ENCODE measurements around the gene CIAO1.

Gene CIAO1

DNA sequence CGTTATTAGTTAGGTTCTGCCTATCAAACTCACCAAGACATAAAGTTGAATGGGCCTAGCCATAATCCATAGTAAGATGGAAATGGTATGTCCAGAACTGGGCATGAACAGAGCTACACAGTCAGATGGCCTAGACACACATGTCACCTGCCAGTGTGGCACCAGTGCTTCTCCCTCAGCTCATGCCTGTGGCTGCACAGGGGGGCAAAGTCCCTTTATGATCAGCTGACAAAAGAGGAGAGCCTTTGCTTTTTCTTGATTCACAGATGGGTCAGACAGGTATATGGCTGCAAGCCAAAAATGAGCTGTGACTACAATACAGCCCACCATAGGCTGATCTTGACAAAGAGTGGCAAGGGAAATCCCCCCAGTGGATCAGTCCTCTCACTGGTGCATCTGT lies 29.1 kb upstream of the CIAO1 start:
- TF ChIP-seq, protein P1, sequence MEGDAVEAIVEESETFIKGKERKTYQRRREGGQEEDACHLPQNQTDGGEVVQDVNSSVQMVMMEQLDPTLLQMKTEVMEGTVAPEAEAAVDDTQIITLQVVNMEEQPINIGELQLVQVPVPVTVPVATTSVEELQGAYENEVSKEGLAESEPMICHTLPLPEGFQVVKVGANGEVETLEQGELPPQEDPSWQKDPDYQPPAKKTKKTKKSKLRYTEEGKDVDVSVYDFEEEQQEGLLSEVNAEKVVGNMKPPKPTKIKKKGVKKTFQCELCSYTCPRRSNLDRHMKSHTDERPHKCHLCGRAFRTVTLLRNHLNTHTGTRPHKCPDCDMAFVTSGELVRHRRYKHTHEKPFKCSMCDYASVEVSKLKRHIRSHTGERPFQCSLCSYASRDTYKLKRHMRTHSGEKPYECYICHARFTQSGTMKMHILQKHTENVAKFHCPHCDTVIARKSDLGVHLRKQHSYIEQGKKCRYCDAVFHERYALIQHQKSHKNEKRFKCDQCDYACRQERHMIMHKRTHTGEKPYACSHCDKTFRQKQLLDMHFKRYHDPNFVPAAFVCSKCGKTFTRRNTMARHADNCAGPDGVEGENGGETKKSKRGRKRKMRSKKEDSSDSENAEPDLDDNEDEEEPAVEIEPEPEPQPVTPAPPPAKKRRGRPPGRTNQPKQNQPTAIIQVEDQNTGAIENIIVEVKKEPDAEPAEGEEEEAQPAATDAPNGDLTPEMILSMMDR (IDR thresholded peaks at IDR 0.05): no peak
- TF ChIP-seq ZFX (IDR thresholded peaks at IDR 0.05; ENCODE audit: borderline replicate concordance): no peak
- no peak overlapping the region for H3K27ac ChIP-seq

DNA sequence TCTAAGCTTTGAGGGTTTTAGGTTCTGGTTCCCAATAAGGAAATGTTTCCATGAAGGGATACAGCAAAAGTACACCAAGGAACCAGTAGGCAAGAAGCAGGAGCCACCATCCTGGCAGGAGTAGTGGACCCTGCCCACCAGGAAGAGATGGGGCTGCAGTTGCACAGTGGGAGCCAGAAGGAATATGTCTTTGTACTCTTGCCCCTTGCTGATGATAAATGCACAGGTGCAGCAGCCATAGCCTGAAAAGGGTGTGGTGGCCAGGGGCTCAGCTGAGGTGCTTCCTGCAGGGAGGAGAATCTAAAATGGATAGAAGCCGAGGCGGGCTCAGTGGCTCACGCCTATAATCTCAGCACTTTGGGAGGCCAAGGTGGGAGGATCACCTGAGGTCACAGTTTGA lies 27.8 kb upstream of the CIAO1 start:
- no peak for TF ChIP-seq ZFX (IDR thresholded peaks at IDR 0.05; ENCODE audit: borderline replicate concordance)
- TF ChIP-seq, protein P1 (IDR thresholded peaks at IDR 0.05): no peak
- H3K27ac ChIP-seq: no peak overlapping the region

DNA sequence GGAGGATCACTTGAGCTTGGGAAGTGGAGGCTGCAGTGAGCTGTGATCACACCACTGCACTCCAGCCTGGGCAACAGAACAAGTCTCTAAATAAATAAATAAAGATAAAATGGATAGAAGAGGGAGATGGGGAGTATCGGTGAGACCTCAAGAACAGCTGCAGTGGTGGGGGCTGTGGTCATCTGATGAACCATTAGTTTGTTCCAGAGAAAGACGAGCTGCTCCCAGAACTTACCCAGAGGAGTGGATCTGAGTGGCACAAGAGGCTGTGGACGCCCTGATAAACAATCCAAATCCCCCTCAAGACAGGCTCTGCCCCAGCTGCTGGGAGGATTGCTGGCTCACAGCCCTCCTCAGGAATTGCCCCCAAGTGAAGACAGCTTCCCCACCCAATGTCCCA lies 26.9 kb upstream of the CIAO1 start:
- TF ChIP-seq, protein P1 (IDR thresholded peaks at IDR 0.05): no peak
- TF ChIP-seq ZFX (IDR thresholded peaks at IDR 0.05; ENCODE audit: borderline replicate concordance): no peak
- H3K27ac ChIP-seq: no peak overlapping the region

DNA sequence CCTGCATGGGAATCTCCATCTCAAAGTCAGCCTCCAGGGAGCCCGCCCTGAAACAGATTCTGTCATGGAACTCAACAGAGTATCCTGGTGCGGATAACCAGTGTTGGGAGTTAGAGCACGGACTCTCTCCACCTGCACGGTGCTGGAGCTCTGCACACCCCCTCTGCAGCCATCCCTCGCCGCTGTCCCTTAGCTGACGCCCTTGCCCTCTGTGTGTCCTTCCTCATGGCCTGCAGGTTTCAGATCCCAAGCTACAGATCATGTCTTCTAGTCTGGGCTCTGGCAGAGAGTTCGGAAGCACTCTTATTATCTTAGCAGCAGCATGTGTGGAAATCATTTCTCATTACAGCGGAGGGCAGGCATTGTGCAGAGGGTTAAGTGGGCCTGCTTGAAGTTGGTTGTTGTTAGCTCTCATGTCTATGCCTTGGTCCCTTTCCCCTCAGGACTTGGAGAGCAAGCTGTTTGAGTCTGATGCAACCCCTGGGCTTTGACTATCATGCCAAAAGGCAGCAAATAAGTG lies 26.2 kb upstream of the CIAO1 start:
- H3K27ac ChIP-seq: no peak overlapping the region
- TF ChIP-seq ZFX (IDR thresholded peaks at IDR 0.05; ENCODE audit: borderline replicate concordance): no peak
- TF ChIP-seq, protein P1 (IDR thresholded peaks at IDR 0.05): no peak

DNA sequence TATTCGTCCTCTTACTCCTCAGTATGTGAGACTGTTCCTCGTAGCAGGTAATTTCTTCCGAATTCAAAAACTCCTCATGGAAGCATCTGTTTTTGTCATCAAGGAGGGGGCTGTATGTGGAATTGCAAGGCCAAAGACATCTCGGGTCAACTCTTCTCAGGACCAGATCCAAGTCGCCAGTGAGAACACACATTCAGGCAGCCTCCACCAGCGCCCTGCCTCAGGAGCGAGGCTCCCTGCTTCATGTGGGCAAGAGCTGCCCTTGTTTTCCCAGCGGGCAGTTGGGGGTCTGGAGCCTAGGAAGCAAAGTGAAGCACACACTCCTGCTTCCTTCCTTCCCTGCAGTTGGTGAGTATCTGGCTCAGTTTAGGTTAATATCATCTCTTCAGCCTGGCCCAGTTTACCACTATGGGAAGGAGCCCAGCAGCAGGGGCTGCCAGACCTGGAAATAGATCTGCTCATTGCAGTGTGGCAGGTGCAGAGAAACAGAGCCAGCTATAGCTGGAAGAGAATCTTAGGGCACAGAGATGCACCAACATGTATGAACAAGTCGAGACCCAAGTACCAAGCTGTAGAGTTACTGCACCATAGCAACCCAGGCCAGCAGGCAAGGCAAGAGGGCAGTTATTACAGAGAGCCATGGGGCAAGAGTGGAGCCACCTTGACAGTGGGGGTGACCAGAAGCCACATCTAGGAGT lies 25.5 kb upstream of the CIAO1 start:
- no peak for TF ChIP-seq ZFX (IDR thresholded peaks at IDR 0.05; ENCODE audit: borderline replicate concordance)
- TF ChIP-seq, protein P1 (IDR thresholded peaks at IDR 0.05): no peak
- H3K27ac ChIP-seq: no peak overlapping the region

DNA sequence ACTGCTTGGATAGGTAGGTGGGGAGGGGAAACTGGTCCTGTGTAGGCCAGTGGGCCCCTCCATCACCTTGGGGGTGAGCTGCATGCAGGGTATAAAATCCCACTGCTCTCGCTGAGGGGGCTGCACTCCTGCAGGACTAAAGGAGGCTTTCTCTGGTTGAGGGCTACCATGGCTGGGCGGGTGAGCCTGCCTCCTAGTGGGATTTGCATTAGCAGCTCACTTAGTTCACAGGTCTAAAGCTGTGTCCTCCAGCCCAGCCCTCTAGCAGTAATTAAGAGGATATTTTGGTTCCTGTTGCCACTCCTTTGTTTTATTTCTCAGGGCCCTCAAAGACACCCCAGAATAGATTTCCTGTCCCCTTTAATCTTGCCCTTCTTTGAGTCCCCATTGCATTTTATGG lies 24.8 kb upstream of the CIAO1 start:
- no peak overlapping the region for H3K27ac ChIP-seq
- TF ChIP-seq ZFX (IDR thresholded peaks at IDR 0.05; ENCODE audit: borderline replicate concordance): no peak

DNA sequence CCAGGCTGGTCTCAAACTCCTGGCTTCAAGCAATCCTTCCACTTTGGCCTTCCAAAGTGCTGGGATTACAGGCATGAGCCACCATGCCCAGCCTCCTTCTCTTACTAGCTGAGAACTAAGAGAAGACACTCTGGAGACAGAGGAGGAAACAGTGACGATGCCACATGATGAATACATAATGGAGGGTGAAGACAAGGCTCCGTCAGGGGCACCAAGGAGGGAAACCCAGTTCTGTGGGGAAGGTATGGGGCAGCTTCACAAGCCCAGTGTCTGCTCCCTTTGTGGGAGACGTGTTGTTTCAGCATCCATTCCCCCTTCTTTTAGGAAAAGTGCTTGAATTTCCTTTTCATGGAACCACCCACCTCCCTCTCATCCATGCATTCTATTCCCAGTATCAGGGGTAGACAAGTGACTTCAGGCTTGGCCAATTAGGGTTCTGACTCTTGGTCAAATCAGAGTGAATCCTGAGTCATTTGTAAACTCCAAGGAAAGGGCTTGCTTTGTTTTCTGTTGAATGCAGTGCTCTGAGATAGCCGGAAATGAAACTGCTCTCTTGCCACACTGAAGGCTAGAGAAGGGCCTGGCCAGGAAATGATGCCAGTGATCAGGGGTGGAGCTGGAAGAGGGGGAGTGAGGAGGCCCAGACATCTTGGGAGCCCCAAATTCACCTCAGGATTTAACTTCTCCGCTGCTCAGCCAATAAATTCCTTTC lies 24.0 kb upstream of the CIAO1 start:
- TF ChIP-seq ZFX (IDR thresholded peaks at IDR 0.05; ENCODE audit: borderline replicate concordance): no peak
- TF ChIP-seq, protein P1 (IDR thresholded peaks at IDR 0.05): no peak
- no peak overlapping the region for H3K27ac ChIP-seq
